SKM-1 (cell line): ENCODE results near the gene SPAG7.
"Not testable (repeated sequence)": the region's sequence is repeated elsewhere in the genome, so short reads cannot be mapped to it uniquely, and the experiment has no call there.

ENCODE experiments used
- DNase-seq: peaks from one replicate; lab custom pipeline; 2025; ENCODE audit not compliant: unreplicated experiment; lab: John Stamatoyannopoulos, UW

SPAG7 gene

DNA sequence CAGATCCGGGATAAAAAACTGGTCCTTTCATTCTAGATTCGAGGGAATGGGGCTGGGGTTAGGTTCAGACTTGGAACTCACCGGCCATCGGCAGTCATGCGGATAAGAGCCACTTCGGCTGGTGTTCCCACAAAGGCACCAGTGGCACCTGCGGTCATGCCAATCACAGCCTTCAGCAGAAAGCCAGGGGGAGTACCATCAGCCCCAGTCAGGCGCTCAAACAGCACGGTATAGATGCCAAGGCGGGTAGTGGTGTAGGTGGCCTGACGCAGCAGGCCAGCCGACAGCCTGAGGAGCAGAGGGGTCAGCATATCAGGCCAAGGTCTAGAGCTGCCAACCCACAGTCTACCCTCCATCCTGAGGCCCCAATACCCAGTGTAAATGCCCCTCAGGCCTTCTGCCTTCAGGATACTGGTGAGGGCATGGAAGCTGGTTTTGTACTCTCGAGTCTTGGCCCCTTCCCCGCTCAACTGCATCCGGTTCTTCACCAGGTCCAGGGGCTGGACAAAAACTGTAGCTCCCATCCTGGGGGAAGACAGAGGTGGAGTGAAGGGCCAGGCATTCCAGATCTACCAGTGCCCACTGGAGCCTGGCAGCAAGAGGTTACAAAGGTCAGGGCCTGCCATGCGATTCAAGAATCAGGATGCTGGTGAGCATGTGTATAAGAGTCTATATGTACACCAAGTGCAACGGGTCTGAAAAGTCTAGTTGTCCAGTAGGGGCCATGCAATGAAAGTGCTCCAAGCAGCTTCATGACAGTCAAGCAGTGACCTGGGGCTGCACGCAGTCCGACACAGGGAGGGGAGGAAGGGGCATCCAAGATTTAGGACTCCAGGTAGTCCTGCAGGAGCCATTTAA lies 28.7 kb downstream of the SPAG7 start:
- DNase-seq = no peak

DNA sequence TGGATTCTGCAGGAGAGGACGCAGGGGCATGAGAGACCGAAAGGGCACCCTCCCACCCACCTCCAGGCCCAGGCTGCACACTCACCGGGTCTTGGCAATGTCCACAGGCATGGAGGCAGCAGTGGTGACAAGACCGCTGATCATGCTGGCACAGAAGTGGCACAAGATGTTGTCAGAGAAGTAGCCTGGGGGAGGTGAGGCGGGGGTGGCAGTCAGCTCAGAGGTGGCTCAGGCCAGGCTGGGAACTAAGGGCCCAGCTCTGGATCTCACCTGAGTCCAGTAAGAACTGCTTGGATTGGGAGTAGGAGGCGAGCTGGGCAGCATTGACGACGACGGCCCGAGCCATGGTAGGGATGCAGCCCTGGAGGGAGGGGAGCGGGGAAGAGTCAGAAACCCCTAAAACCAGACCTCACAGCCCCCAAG lies 29.5 kb downstream of the SPAG7 start:
- DNase-seq = no peak

DNA sequence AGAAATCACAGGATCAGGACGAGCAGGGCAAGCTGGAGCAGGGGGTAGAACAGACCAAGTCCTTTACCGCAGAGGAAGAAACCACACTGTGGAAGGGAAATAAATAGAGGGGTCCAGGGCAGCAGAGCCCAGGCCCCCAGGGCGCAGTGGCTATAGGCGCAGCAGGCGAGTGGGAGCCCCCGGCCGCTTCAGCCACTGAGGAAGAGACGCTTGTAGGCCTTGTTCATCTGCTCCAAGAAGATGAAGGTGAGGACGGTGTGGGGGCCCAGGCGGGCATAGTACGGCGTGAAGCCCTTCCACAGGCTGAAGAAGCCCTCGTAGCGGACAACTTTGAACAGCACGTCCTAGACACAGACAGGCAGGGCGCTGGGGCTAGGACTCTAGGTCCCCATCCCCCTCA lies 30.1 kb downstream of the SPAG7 start:
- DNase-seq = no peak

DNA sequence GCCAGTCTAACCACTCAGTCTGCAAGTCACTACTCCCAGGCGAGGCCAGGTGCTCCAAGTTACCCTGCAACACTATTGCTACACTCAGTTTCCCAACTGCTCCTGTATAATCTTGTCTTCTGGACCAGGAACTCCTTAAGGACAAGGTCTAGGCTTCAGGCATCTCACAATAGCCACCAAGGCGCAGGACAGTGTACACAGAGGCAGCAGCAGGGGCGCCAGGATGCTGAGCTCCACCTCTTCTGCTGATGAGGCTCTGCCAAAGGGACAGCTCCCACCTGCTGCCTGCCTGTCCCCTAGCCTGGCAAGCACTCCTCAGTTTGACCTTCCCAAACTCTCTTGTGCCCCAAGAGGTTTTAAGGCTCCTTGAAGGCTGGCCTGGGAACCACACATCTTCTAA lies 31.2 kb downstream of the SPAG7 start:
- DNase-seq = no peak

DNA sequence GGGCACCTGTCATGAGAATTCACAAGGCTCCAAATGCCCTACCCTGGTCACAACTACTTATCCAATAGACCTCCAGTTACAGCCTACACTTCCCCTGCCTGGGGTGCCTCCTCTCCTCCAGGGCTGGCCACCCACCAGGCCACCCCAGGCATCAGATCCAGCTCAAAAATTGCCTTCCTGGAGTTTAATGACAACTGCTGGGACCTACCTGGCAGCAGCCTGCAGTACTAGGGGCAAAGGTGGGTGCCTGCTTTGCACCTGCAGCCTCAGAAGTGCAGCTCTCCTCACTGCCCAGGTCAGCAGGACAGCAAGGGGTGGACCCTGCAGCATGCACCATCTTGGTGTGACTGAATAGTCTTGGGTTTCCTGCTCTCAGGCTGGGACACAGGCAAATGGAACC lies 32.0 kb downstream of the SPAG7 start:
- no peak for DNase-seq

DNA sequence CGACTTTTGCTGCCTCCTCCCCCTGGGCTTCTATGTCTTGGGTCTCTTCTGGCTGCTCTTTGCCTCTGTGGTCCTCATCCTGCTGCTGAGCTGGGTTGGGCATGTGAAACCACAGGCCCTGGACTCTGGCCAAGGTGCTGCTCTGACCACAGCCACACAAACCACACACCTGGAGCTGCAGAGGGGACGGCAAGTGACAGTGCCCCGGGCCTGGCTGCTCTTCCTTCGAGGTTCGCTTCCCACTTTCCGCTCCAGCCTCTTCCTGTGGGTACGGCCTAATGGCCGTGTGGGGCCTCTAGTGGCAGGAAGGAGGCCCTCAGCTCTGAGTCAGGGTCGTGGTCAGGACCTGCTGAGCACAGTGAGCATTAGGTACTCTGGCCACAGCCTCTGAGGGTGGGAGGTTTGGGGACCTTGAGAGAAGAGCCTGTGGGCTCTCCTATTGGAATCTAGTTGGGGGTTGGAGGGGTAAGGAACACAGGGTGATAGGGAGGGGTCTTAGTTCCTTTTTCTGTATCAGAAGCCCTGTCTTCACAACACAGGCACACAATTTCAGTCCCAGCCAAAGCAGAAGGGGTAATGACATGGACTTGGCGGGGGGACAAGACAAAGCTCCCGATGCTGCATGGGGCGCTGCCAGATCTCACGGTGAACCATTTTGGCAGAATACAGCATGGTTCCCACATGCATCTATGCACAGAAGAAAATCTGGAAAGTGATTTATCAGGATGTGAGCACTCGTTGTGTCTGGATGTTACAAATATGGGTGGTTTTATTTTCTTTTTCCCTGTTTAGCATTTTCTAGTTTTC lies 33.2 kb downstream of the SPAG7 start:
- peak; percentile 22 for DNase-seq

DNA sequence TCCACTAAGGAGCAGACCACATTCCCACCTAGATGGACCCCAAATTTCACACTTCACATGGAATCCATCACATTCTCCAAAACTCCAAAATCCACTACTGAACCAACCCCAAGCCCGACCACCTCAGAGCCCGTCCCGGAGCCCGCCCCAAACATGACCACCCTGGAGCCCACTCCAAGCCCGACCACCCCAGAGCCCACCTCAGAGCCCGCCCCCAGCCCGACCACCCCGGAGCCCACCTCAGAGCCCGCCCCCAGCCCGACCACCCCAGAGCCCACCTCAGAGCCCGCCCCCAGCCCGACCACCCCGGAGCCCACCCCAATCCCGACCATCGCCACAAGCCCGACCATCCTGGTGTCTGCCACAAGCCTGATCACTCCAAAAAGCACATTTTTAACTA lies 34.0 kb downstream of the SPAG7 start:
- DNase-seq = no peak

DNA sequence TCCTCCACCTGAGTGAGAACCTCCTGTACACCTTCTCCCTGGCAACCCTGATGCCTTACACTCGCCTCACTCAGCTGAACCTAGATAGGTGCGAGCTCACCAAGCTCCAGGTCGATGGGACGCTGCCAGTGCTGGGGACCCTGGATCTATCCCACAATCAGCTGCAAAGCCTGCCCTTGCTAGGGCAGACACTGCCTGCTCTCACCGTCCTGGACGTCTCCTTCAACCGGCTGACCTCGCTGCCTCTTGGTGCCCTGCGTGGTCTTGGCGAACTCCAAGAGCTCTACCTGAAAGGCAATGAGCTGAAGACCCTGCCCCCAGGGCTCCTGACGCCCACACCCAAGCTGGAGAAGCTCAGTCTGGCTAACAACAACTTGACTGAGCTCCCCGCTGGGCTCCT lies 34.9 kb downstream of the SPAG7 start:
- DNase-seq = no peak

DNA sequence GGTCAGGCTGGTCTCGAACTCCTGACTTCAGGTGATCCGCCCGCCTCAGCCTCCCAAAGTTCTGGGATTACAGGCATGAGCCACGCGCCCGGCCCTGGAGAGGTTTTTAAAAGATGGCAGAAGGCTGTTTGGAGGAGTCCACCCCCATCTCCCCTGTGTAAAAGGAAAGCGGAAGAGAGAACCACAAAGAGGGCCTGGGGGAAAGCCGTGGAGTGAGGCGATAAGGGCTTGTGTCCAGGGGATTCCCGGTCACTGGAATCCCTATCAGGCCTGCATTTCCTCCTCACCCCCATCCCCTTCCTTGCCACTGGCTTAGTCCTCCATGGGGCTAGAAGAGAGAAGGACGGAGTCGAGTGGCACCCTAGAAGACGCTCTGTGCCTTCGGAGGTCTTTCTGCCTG lies 35.7 kb downstream of the SPAG7 start, which contains the start of gene GP1BA:
GP1BA (plus strand) TSS at position 315 of the 400 bp plus-strand sequence. CDS start 328 bp downstream, outside the sequence.
- DNase-seq = no peak

DNA sequence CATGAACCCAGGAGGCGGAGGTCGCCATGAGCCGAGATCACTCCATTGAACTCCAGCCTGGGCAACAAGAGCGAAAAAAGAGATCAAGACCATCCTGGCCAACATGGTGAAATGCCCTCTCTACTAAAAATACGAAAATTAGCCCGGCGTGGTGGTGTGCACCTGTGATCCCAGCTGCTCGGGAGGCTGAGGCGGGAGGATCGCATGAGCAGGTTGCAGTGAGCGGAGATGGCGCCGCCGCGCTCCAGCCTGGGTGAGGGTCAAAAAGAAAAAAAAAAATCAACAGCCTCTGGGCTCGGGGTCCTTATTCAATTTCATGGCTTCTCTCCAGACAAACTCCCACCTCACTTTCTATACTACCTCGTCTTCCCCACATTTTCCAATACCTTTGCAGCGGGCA lies 38.7 kb downstream of the SPAG7 start:
- DNase-seq = no peak

DNA sequence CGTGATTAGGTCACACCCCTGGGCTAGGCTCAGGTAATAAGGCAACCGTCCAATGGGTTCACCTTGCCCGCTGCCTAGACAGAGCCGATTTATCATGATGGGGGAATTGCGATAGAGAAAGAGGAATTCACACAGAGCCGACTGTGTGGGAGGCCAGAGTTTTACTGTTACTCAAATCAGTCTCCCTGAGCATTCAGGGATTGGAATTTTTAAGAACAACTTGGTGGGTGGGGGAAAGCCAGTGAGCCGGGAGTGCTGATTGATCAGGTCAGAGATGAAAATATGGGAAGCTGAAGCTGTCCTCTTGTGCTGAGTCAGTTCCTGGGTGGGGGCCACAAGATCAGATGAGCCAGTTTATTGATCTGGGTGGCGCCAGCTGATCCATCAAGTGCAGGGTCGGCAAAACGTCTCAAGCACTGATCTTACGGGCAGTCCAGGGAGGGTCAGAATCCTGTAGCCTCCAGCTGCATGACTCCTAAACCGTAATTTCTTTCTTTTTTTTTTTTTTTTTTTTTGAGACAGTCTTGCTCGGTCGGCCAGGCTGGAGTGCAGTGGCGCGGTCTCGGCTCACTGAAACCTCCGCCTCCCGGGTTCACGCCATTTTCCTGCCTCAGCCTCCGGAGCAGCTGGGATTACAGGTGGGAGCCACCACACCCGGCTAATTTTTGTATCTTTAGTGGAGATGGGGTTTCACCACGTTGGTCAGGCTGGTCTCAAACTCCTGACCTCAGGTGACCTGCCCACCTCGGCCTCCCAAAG lies 40.9 kb downstream of the SPAG7 start:
- not testable (repeated sequence) for DNase-seq

DNA sequence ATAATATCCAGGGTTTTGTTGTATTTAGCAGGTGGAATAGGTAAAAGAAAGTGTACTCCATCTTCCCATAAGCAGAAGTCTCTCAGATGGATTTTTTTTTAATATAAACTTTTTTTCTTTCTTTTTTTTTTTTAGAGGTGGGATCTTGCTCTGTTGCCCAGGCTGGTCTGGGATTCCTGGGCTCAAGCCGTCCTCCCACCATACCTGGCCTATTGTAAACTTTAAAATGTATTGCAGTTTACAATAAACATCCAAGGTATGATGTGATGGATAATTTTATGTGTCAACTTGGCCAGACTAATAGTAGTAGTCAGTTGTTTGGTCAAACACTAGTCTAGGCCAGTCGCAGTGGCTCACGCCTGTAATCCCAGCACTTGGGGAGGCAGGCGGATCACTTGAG lies 46.3 kb downstream of the SPAG7 start:
- no peak for DNase-seq

DNA sequence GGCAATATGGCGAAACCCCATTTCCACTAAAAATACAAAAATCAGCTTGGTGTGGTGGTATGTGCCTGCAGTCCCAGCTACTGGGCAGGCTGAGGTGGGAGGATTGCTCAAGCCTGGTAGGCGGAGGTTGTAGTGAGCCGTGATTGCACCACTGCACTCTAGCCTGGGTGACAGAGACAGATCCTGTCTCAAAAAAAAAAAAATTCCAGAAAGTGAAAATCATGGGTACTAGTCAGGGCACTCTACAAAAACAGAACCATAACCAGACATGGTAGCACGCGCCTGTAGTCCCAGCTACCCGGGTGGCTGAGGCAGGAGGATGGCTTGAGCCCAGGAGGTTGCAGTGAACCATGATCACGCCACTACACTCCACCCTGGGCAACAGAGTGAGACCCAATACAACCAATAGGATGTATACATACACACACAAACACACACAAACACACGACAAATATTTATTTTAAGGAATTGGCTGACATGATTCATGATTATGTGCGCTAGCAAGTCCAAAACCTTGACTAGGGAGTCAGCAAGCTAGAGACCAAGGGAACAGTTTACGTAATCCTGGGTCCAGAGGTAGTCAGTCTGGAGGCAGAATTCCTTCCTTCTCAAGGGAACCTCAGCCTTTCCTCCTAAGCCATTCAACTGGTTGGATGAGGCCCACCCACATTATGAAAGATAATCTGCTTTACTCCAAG lies 47.1 kb downstream of the SPAG7 start:
- no peak for DNase-seq

DNA sequence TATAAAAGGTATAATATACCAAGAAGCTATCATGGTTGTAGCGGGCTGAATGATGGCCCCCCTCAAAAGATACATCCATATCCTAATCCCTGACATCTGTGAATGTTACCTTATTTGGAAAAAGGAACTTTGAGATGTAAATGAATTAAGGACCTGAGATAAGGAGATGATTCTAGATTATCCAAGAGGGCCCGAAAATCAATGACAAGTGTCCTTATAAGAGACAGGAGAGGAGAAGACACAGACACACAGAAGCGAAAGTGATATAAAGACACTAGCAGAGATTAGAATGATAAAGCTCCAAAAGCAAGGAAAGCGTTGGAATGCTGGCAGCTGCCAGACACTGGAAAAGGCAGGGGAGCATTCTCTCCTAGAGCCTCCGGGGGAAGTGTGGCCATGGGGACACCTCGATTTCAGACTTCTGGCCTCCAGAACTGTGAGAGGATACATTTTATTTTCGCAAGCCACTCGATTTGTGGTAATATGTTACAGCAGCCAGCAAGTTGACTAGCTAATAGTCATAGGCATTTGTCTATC lies 48.0 kb downstream of the SPAG7 start:
- DNase-seq = no peak

DNA sequence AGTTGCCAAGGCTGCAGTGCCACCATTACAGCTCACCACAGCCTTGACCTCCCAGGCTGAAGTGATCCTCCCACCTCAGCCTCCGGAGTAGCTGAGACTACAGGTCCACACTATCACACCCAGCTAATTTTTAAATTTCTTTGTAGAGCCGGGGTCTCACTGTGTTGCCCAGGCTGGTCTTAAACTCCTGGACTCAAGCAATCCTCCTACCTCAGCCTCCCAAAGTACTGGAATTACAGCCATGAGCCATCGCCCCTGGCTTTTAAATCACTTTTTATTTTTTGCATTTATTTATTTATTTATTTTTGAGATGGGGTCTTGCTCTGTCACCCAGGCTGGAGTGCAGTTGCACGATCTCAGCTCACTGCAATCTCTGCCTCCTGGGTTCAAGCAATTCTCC lies 53.1 kb downstream of the SPAG7 start:
- DNase-seq = not testable (repeated sequence)

DNA sequence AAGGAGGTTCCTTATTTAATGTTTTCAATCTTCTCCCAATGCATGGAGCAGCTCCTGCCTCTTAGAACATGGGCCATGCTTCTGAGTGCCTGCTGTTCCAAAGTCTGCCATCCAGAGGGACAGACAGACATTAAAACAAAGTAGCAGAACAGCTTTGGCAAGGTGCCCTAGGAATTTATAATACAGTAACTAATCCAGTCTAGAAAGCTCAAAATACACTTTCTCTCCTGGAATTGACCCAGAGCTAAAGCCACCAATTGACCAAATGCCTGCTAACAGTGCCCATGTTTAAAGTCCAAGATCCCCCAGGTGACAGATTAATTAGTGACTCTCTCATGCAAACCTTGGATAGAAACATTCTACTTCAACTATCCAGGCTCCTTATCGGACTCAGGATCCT lies 53.6 kb downstream of the SPAG7 start:
- DNase-seq = no peak
